ENCODE measurements around the gene TMEM39B. TPM values are rescaled to one million over a fixed set of nuclear protein-coding genes. Genes with fewer than 3 reads are reported as not detected.
"Not testable (repeated sequence)": the region's sequence is repeated elsewhere in the genome, so short reads cannot be mapped to it uniquely, and the experiment has no call there.

The TMEM39B gene
- total RNA-seq, 2 donors from 2014 or later: 11.5 to 14.5 TPM

GRCh38 chr1:32065613-32066488 lies 6.9 kb upstream of the TMEM39B start:
- intact Hi-C loops (cut with DNase I): loop anchor here in 1 of 2 donors (10.0 kb wide), 1 partner anchor 81 kb away; no protein-coding TSS in a partner anchor
- not testable (repeated sequence) for DNase-seq (ENCODE audit: low spot score)

GRCh38 chr1:32066489-32066873 lies 6.3 kb upstream of the TMEM39B start:
- no peak for DNase-seq (ENCODE audit: low spot score)
- intact Hi-C loops (cut with DNase I): loop anchor here in 1 of 2 donors (10.0 kb wide), 1 partner anchor 82 kb away; no protein-coding TSS in a partner anchor

GRCh38 chr1:32068957-32069588 lies 3.7 kb upstream of the TMEM39B start:
- intact Hi-C loops (cut with DNase I): loop anchor here in 1 of 2 donors (10.0 kb wide), 1 partner anchor 84 kb away; no protein-coding TSS in a partner anchor
- DNase-seq (ENCODE audit: low spot score): no peak

GRCh38 chr1:32071758-32072621 lies 749 bp upstream of the TMEM39B start:
- intact Hi-C loops (cut with DNase I): no loop called here
- no peak for DNase-seq (ENCODE audit: low spot score)

- no peak for DNase-seq (ENCODE audit: low spot score)
- intact Hi-C loops (cut with DNase I): no loop called here
Observed at GRCh38 chr1:32073299-32074229, 825 bp downstream of the TMEM39B start.

GRCh38 chr1:32074841-32075240 lies 2.1 kb downstream of the TMEM39B start:
- no peak for DNase-seq (ENCODE audit: low spot score)
- intact Hi-C loops (cut with DNase I): no loop called here

GRCh38 chr1:32077451-32077850 lies 4.7 kb downstream of the TMEM39B start:
- DNase-seq (ENCODE audit: low spot score): no peak
- intact Hi-C loops (cut with DNase I): no loop called here

- intact Hi-C loops (cut with DNase I): no loop called here
- no peak for DNase-seq (ENCODE audit: low spot score)
Observed at GRCh38 chr1:32082022-32082421, 9.3 kb downstream of the TMEM39B start.

- DNase-seq (ENCODE audit: low spot score); intact Hi-C loops (cut with DNase I): not testable (repeated sequence)
Observed at GRCh38 chr1:32086381-32086780, 13.6 kb downstream of the TMEM39B start.

GRCh38 chr1:32091176-32091575 lies 18.4 kb downstream of the TMEM39B start:
- no peak for DNase-seq (ENCODE audit: low spot score)
- intact Hi-C loops (cut with DNase I): no loop called here

- DNase-seq (ENCODE audit: low spot score): no peak
- intact Hi-C loops (cut with DNase I): no loop called here
Observed at GRCh38 chr1:32091591-32091990, 18.9 kb downstream of the TMEM39B start.

- intact Hi-C loops (cut with DNase I): no loop called here
- no peak for DNase-seq (ENCODE audit: low spot score)
Observed at GRCh38 chr1:32094746-32095521, 22.2 kb downstream of the TMEM39B start.

- DNase-seq (ENCODE audit: low spot score): no peak
- intact Hi-C loops (cut with DNase I): no loop called here
Observed at GRCh38 chr1:32099426-32099825, 26.7 kb downstream of the TMEM39B start.

GRCh38 chr1:32100359-32100758 lies 27.6 kb downstream of the TMEM39B start:
- no peak for DNase-seq (ENCODE audit: low spot score)
- intact Hi-C loops (cut with DNase I): no loop called here

GRCh38 chr1:32100807-32101708 lies 28.3 kb downstream of the TMEM39B start:
- intact Hi-C loops (cut with DNase I): no loop called here
- DNase-seq (ENCODE audit: low spot score): no peak

GRCh38 chr1:32104127-32104526 lies 31.4 kb downstream of the TMEM39B start:
- DNase-seq (ENCODE audit: low spot score): no peak
- intact Hi-C loops (cut with DNase I): no loop called here

GRCh38 chr1:32105338-32105737 lies 32.6 kb downstream of the TMEM39B start:
- intact Hi-C loops (cut with DNase I): no loop called here
- no peak for DNase-seq (ENCODE audit: low spot score)

Measured in posterior vena cava (tissue), 2 donors.